GM19452 (cell line): ENCODE measurements around the gene PHLPP1.
A peak's percentile ranks its signal among the peaks of the same experiment; 100 is the strongest.
"Not testable (repeated sequence)": the region's sequence is repeated elsewhere in the genome, so short reads cannot be mapped to it uniquely, and the experiment has no call there.

Experiments
- ATAC-seq: cut with Tn5 transposase; IDR thresholded peaks from one replicate; pipeline ENCODE4 v1.9.1; 2021; ENCODE audit not compliant: unreplicated experiment

PHLPP1 gene

DNA sequence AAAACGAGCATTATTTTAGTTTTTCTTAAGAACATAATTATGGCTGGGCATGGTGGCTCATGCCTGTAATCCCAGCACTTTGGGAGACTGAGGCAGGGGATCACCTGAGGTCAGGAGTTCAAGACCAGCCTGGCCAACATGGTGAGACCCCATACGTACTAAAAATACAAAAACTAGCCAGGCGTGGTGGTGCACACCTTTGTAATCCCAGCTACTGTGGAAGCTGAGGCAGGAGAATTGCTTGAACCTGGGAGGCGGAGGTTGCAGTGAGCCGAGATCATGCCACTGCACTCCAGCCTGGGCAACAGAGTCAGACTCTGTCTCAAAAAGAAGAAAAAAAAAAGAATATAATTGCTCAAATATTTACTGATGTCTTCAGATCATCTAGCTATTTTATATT, 25.3 kb downstream of the PHLPP1 start:
- not testable (repeated sequence) for ATAC-seq

DNA sequence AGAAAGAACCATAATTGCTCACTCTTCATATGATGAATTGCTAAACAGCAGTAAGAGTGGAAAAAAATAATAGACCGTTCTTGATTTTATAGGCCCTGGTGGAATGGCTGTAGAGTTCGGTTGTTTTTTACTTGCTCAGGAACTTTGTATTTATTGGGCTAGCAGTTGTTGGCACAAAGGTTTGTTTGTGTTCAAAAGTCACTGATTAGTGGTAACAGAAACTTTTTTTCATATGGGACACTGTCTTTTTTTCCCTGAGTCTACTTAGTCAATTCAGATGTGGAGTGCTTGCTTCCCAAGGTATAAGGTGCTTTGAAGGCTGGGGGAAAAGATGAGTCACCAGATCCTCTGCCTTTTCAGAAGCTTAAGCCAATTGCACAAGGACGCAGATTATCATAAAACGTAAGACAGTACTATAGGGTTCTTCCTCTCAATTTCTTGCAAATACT, 25.8 kb downstream of the PHLPP1 start:
- no peak for ATAC-seq

- no peak for ATAC-seq
These were observed 26.2 kb downstream of the PHLPP1 start for GRCh38 chr18:62741584-62741983.

- peak; percentile 73 for ATAC-seq
These were observed 29.0 kb downstream of the PHLPP1 start for GRCh38 chr18:62744076-62744968.

DNA sequence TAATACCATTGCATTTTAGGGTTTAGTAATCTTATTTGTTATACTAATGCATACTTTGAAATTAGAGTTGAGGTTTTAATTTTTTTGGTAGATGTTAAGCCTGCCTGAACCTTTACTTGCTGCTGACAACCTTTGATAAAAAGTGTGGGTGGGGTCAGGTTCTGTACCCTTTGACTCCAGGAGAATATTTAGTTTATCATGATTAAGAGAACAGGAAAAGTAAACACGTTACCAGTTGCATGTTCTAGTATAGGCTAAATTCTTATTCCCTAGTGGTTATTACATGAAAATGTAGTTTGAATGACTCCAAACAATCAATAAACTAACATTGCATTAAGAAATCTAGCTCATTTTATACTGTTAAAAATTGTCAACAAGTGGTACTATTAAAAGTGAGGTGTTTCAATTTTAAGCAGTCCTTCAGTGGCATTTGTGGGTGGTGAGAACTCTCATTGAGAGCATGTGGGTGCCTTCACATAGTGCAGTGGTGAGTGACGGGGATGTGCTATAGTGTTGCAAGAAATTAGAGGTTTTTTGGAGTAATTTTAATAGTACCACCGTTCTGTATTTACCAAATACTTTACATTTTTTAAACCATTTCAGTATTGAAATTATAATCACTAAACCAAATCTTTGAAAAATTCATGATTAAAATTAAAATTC, 29.9 kb downstream of the PHLPP1 start:
- no peak for ATAC-seq

DNA sequence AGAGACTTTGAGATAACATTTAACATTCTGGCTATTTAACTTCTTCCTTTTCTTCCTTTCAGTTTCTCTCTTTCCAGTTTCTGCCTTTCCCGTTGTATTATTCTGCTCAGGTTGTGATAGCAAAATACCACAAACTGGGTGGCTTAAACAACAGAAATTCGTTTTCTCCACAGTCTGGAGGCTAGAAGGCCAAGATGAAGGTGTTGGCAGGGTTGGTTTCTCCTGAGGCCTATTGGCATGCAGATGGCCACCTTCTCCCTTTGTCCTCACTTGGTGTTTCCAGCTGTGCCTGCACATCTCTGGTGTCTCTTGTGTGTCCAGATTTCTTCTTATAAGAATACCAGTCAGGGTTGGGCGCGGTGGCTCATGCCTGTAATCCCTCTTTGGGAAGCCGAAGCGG, 34.0 kb downstream of the PHLPP1 start:
- ATAC-seq = no peak

DNA sequence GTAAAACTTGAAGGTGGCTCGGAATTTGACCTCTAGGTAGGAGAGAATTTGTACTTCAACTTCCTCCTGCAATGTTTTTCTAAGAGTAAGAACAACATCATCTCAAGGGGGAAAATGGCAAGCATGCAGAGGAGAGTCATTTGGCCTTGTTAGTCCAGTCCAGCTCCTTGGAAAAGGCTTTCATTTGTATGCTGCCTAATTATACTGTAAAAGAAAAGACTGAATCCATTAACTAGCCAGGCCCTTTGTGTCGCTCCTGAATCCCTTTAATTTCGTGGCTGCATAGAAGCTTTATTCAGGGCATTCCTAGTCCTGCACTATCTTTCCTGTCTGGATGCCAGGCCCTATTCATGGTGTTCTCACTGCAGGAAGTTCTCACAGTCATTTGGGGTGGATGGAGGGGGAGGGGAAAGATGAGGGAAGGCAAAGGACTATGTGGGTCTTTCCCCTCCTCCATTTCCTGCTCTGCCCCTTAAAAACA, 36.0 kb downstream of the PHLPP1 start:
- no peak for ATAC-seq

DNA sequence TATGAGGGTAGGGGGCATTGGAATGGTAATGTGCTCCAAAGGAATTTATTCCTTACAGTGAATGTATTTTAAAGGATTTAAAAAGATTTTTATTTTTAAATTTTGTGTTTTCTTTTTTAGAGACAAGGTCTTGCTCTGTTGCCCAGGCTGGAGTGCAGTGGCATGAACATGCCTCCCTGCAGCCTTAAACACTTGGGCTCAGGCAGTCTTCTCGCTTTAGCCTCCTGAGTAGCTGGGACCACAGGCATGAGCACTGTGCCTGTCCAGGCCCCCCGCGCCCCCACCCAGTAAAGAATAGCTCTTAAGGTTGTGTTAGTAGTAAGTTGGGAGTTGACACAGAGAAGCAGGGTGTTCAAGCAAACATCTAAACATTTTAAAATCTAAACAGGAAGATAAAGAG, 36.6 kb downstream of the PHLPP1 start:
- no peak for ATAC-seq

DNA sequence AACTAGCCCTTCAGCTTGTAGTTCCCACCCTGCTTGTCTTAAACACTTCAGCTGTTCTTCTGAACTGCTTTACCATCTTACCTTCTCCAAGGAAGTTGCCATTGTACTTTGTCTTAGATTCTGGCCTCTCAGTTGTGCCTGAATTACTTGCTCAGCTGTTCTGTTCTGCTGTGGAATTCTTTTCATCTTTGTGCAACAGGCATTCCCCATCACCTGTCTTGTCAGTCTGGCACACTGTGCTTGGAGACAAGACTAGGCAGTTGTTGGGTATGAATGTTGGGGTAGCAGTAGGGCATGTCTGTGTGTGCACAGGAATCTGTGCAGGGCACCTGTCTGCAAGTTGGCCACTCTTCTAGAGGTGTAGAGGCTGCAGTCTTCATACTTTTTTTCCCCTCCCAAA, 38.7 kb downstream of the PHLPP1 start:
- no peak for ATAC-seq

GRCh38 chr18:62755454-62755853, 40.1 kb downstream of the PHLPP1 start:
- no peak for ATAC-seq

- ATAC-seq = no peak
These were observed 40.6 kb downstream of the PHLPP1 start for GRCh38 chr18:62755946-62756345.

DNA sequence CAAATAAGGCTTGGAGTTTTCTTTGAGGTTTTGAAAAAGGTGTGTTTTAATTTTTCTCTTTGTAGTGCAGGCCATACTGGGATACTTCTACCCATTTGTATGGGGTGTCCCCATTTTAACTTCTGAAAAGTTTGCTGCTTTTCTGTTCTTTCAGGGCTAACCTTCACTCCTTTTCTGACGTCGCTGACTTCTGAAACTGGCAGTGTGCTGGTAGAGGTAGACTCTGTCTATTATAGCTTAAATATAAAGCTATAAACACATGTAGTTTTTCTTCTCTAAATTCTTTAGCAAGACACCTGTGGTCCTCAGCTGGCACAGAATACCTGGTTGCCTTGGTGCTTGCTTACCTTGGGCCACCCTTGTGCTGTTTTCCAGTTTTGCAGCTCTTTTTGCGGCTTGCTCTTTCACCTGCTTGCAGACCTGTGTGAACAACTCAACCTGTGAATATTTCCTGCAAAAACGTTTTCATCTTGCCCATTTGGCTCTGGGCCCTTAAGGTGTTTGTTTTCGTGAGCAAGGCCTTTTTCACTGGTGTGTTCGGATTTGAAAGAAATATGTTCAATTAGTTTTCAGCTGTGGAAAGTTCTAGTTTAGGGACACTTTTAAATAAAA, 42.2 kb downstream of the PHLPP1 start:
- no peak for ATAC-seq

DNA sequence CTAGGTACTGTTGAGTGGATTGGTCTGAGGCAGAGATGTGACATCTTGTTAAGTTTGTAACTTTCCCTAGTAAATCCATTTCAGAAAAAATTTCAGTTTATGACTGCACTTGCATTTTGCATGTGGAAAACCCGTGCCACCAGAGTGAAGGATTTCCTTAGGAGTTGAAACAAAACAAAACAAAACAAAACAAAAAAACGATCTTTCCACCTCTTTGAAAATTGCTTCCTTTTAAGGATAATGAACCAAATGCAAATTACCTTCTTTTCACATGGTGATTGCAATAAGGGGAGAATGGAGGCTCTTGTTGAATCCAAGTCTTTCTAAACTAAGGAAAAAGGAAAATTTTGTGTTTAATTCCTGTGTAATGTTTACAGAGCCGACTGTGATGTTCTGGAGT, 43.2 kb downstream of the PHLPP1 start:
- ATAC-seq = no peak

DNA sequence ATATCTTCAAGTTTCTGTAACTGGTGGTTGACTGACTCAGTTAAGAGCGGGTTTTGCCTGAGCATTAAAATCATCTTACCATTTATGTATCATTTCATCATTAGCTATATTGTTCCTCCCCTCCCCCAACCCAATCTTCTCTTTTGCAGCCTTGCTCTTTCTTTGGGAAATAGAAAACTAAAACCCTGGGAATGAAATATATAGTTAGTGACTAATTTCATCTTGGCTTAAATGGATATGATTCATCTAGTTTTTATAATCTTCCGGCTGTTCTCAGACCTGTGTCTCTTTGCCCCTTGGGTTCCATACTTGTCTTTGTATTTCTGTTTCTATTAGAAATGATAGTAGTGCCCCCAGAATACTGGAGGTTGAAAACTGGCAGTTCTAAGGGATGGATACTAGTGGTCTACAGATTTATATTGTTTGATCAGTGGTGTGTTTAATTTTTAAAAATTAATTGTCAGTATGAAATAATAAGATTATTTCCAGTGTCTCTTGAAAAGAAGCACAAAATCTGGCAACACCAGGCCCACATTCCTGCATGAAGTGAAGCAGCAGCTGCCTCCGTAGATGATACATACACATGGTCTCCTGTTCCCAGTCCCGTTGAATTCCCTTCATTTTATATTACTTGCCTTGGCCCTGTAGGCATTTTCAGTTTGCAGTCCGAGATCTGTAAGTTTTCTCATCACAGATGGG, 44.5 kb downstream of the PHLPP1 start:
- no peak for ATAC-seq

- no peak for ATAC-seq
These were observed 45.0 kb downstream of the PHLPP1 start for GRCh38 chr18:62760403-62760734.

DNA sequence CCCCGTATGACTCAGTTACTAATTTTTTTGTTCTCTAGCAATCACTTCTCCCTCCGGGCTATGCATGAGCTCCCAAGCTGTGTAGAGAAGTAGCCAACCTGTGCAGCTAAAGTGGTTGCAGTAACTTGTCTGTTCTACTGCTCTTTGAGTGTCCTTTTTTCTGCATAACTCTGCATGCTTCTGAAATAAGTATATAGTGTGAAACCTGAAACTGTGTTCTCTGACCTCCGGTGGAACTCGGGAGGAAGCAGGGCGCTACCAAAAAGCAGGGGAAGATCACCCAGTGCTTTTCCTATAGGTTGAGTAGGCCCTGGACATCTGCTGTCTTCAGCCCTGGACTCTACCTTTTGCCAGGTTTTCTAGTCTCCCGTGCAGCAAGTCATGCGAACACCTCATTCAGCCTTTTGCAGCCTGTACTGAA, 47.8 kb downstream of the PHLPP1 start:
- no peak for ATAC-seq

GRCh38 chr18:62766266-62766665, 50.9 kb downstream of the PHLPP1 start:
- no peak for ATAC-seq

DNA sequence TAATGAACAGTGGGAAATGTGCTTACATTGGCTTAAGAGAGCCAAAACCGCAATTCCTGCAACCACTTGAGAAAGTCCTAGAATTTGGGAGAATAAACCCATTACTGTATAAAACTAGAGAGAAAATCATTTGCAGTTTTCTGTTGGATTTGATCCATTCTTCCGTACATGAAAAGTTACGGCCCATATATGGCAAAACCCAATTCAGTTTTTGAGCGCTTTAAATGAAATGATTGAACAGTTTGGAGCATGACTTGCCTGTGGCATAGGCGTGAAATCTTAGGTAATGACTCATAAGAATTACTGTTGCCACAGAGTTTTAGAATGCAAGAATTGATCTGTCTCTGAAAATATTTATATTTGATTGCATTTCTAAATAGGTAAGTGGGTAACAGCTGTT, 52.0 kb downstream of the PHLPP1 start:
- no peak for ATAC-seq

GRCh38 chr18:62767836-62768557, 52.7 kb downstream of the PHLPP1 start:
- no peak for ATAC-seq

- no peak for ATAC-seq
These were observed 53.2 kb downstream of the PHLPP1 start for GRCh38 chr18:62768558-62768943.

DNA sequence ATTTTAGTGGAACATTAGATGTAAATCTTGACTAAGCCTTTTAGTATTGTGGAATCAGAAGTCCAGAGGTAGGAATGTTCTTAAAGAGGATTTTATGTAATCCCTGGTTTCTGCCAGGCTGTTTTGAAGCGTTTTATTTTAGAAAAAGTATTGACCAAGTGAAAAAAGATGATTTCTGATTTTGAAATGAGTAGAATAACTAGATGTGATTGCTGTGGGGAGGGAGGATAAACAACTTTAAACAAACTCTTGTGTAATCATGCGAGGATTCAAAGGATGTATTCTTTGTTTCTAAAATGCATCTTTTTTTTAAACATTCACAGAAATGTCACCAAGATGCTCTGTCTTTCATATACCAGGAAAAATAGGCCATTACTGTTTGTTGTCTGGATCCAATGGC, 53.9 kb downstream of the PHLPP1 start:
- ATAC-seq = no peak
